Measurements from ENCODE around the gene CDON. TPM values are rescaled to one million over a fixed set of nuclear protein-coding genes. Genes with fewer than 3 reads are reported as not detected.

Gene CDON
- total and polyA plus RNA-seq, 9 of the 15 experiments (the other 6 are each of a cell fraction or from before 2014, with no cell fraction given): 0.08 to 0.64 (median 0.40) TPM

- no TSS peak for BruUV-seq (replicated peaks)
- H3K79me2 ChIP-seq (ENCODE audit: control insufficient read depth, insufficient read depth, low read length): no peaks in the 10 kb centered on the region
- H4K20me1 ChIP-seq (replicated peaks; ENCODE audit: control insufficient read depth, insufficient read depth, low read length): no peaks in the 10 kb centered on the region
- WGBS (ENCODE audit: insufficient coverage, low coverage, missing lambda C conversion rate): under 1% methylated on average over 8 of the region's 8 CpGs
- no peaks in the 10 kb centered on the region for H3K36me3 ChIP-seq (ENCODE audit: control insufficient read depth, insufficient read depth, low read length)
- in situ Hi-C loops (cut with MboI): no loop called here
- H3K27ac ChIP-seq (ENCODE audit: extremely low read depth, low read depth, low read length): no peak overlapping the region
- POLR2A ChIA-PET: interaction anchor here (0.6 to 1.0 kb wide), 3 partner anchors 7 to 497 kb away, joined by 3 to 5 read pairs (median 4); partner anchors contain the start of gene PUS3
- ATAC-seq (no peak), DNase-seq (ENCODE audit: extremely low read depth in 1 of 4, low spot score in 3 of 4) (no peak), FAIRE-seq (no peak)
- H3K4me3 ChIP-seq: no peak overlapping the region
- CTCF ChIA-PET (ENCODE audit: low intra/inter-chr PET ratio): no interaction called here
- no peak overlapping the region for H3K4me2 ChIP-seq (ENCODE audit: insufficient read depth, low read length)
- TF ChIP-seq GTF2E2 (tag; IDR thresholded peaks at IDR 0.05) (no peak), EP400 (IDR thresholded peaks at IDR 0.05) (no peak), SMC3 (conservative IDR thresholded peaks at IDR 0.05; ENCODE audit: insufficient read depth, low read depth, low read length) (no peak), TEAD2 (tag; IDR thresholded peaks at IDR 0.05) (no peak), CREB1 (IDR thresholded peaks at IDR 0.05) (no peak), CREB1 (CRISPR knock-in tag; IDR thresholded peaks at IDR 0.05) (no peak), ETV5 (CRISPR knock-in tag; IDR thresholded peaks at IDR 0.05; ENCODE audit: low read depth) (no peak), TFAM (CRISPR knock-in tag; conservative IDR thresholded peaks at IDR 0.05) (no peak), E2F5 (CRISPR knock-in tag; IDR thresholded peaks at IDR 0.05) (no peak), GATAD2B (IDR thresholded peaks at IDR 0.05; ENCODE audit: borderline replicate concordance) (no peak), EP300 (IDR thresholded peaks at IDR 0.05; ENCODE audit: low read length) (no peak), PCBP1 (IDR thresholded peaks at IDR 0.05; ENCODE audit: low read depth, low read length, poor library complexity, severe bottlenecking) (no peak), NONO (IDR thresholded peaks at IDR 0.05; ENCODE audit: low read depth in 2 of 2, low read length in 1 of 2) (no peak), OTX1 (CRISPR knock-in tag; IDR thresholded peaks at IDR 0.05) (no peak), BRF1 (IDR thresholded peaks at IDR 0.05; ENCODE audit: borderline replicate concordance, extremely low read depth, insufficient read length) (no peak)
- TF ChIP-seq, protein P1, sequence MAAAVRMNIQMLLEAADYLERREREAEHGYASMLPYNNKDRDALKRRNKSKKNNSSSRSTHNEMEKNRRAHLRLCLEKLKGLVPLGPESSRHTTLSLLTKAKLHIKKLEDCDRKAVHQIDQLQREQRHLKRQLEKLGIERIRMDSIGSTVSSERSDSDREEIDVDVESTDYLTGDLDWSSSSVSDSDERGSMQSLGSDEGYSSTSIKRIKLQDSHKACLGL (CRISPR knock-in tag; IDR thresholded peaks at IDR 0.05; ENCODE audit: borderline replicate concordance, poor library complexity, severe bottlenecking): no peak
- TF ChIP-seq, protein P2, sequence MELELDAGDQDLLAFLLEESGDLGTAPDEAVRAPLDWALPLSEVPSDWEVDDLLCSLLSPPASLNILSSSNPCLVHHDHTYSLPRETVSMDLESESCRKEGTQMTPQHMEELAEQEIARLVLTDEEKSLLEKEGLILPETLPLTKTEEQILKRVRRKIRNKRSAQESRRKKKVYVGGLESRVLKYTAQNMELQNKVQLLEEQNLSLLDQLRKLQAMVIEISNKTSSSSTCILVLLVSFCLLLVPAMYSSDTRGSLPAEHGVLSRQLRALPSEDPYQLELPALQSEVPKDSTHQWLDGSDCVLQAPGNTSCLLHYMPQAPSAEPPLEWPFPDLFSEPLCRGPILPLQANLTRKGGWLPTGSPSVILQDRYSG (tag; conservative IDR thresholded peaks at IDR 0.05; ENCODE audit: low read depth): no peak
- no peak overlapping the region for H3K9ac ChIP-seq (ENCODE audit: insufficient read depth in 1 of 2, low read depth in 2 of 2, low read length in 2 of 2)
- intact Hi-C loops (cut with micrococcal nuclease): no loop called here
- H3K9me1 ChIP-seq (ENCODE audit: control insufficient read depth, insufficient read depth, low read length): no peaks in the 10 kb centered on the region
- H3K4me1 ChIP-seq (replicated peaks in 1 of 2; ENCODE audit: control insufficient read depth in 2 of 2, insufficient read depth in 2 of 2, low read length in 2 of 2): no peaks in the 10 kb centered on the region
- no peak overlapping the region for H2AFZ ChIP-seq (ENCODE audit: low read depth, low read length)
- no peaks in the 10 kb centered on the region for H3K9me3 ChIP-seq (replicated peaks; ENCODE audit: control insufficient read depth, insufficient read depth, low read depth, low read length)
- peaks cover 16 to 19% of the 10 kb centered on the region in 2 experiments; a peak in 4 of 5 replicates for H3K27me3 ChIP-seq (ENCODE audit: control insufficient read depth in 2 of 2, insufficient read depth in 2 of 2, low read length in 2 of 2)
Measured at GRCh38 chr11:125910226-125910849, 152.3 kb downstream of the CDON start.
